GM23338 (cell line): ENCODE results near the gene GSC2.

Experiments used
- CREB1 ChIP-seq: fragments of 250-450 bp; sonication (Bioruptor Pico); IDR thresholded peaks from 2 replicates; pipeline ENCODE4 v1.5.0; 2020; ENCODE audit warnings: low read depth, mild to moderate bottlenecking, moderate library complexity
- CTCF ChIP-seq, 2 experiments: fragments of 200-600 bp in 1 of 2; sonication (generic) in 1 of 2; conservative IDR thresholded peaks; 2 replicates each; pipeline versions ENCODE4 v1.5.1 to v1.6.1; 2016 to 2017; ENCODE audit warnings: antibody characterized with exemption in 2 of 2, low read depth in 2 of 2, mild to moderate bottlenecking in 2 of 2, moderate library complexity in 1 of 2
- ETS1 ChIP-seq: IDR thresholded peaks from 2 replicates; pipeline ENCODE4 v1.6.1; 2016; ENCODE audit warnings: antibody characterized with exemption
- EZH2 ChIP-seq: fragments of 200-600 bp; sonication (generic); IDR thresholded peaks from one replicate; pipeline ENCODE4 v1.8.0; 2017; ENCODE audit warnings: antibody characterized with exemption, mild to moderate bottlenecking, low read depth; ENCODE audit not compliant: unreplicated experiment
- EZH2phosphoT487 ChIP-seq: fragments of 200-600 bp; sonication (generic); IDR thresholded peaks from one replicate; pipeline ENCODE4 v1.8.1; 2018; ENCODE audit warnings: antibody characterized with exemption; ENCODE audit not compliant: unreplicated experiment
- JUNB ChIP-seq: IDR thresholded peaks from one replicate; pipeline ENCODE4 v1.6.1; 2016; ENCODE audit warnings: antibody characterized with exemption; ENCODE audit not compliant: unreplicated experiment
- POLR2AphosphoS5 ChIP-seq: IDR thresholded peaks from 2 replicates; pipeline ENCODE4 v1.6.1; 2016; ENCODE audit warnings: antibody characterized with exemption, low read depth
- REST ChIP-seq: IDR thresholded peaks from one replicate; pipeline ENCODE4 v1.6.1; 2018; ENCODE audit warnings: antibody characterized with exemption; ENCODE audit not compliant: unreplicated experiment
- STAT1 ChIP-seq: IDR thresholded peaks from one replicate; pipeline ENCODE4 v1.6.1; 2016; ENCODE audit warnings: antibody characterized with exemption; ENCODE audit not compliant: unreplicated experiment

- no peak for TF ChIP-seq CTCF (conservative IDR thresholded peaks at IDR 0.05; ENCODE audit: low read depth in 2 of 2)
- TF ChIP-seq EZH2phosphoT487 = no peak
- no peak for TF ChIP-seq EZH2
- TF ChIP-seq REST = no peak
- TF ChIP-seq STAT1 = no peak
- TF ChIP-seq JUNB = no peak
- no peak for TF ChIP-seq POLR2AphosphoS5
- TF ChIP-seq ETS1 = no peak
- TF ChIP-seq CREB1 = no peak
These were observed 44.6 kb downstream of the GSC2 start for GRCh38 chr22:19105456-19105855.
